PC-3 (cell line): ENCODE data around the gene ASB16.

Experiments used
- CTCF ChIP-seq: fragments of 300-600 bp; sonication (generic); conservative IDR thresholded peaks from 2 replicates; pipeline ENCODE4 v1.5.1; 2017; ENCODE audit warnings: antibody characterized with exemption, low read depth, mild to moderate bottlenecking, low read length
- EZH2 ChIP-seq: fragments of 300-600 bp; sonication (generic); IDR thresholded peaks from one replicate; pipeline ENCODE4 v1.6.1; 2017; ENCODE audit warnings: antibody characterized with exemption, mild to moderate bottlenecking, low read length; ENCODE audit not compliant: unreplicated experiment
- EZH2phosphoT487 ChIP-seq: fragments of 300-600 bp; sonication (generic); IDR thresholded peaks from 2 replicates; pipeline ENCODE4 v1.6.1; 2018; ENCODE audit warnings: mild to moderate bottlenecking, antibody characterized with exemption, low read length, borderline replicate concordance

DNA sequence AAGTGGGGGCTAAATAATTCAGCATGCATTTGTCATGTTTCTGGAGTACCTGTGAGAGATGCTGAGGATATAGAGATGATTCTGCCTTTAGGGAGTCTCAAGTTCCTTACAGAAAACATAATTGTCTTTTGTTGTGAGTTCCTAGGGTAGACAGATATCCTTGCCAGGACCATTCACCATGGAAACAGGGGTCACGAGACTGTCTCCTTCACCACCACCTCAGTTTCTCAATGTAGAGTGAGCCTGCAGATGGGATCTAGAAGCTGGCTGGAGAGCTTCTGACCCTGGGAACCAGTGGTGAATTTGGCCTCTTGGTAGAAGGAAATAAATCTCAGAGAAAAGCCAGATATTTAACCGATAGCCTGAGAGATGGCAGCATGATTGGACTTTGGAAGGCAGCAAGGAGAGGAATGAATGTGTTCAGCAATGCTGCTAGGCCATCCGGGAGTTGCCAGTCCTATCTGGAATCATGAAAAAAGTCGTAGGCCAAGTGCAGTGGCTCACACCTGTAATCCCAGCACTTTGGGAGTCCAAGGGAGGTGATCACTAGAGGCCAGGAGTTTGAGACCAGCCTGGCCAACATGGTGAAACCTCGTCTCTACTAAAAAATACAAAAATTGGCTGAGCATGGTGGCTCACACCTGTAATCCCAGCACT, 39.7 kb upstream of the ASB16 start:
- no peak for TF ChIP-seq CTCF
- TF ChIP-seq EZH2phosphoT487: no peak
- no peak for TF ChIP-seq EZH2
